Mammary epithelial cell (primary cell): ENCODE results near the gene KCNJ1.

ENCODE experiments used
- EZH2 ChIP-seq: IDR thresholded peaks from 2 replicates; pipeline ENCODE4 v1.6.1; 2012; ENCODE audit warnings: low read length, inconsistent platforms, borderline replicate concordance
- TF ChIP-seq, protein P1 (sequence below), 2 donors: IDR thresholded peaks in 1 of 2; conservative IDR thresholded peaks in 1 of 2; 2 replicates each; pipeline ENCODE4 v1.5.1; 2011 to 2012; ENCODE audit warnings: inconsistent platforms in 2 of 2, low read length in 2 of 2, mild to moderate bottlenecking in 2 of 2, control low read depth in 1 of 2, low read depth in 1 of 2; ENCODE audit not compliant: insufficient read depth in 1 of 2; ENCODE audit errors: extremely low read depth in 1 of 2

DNA sequence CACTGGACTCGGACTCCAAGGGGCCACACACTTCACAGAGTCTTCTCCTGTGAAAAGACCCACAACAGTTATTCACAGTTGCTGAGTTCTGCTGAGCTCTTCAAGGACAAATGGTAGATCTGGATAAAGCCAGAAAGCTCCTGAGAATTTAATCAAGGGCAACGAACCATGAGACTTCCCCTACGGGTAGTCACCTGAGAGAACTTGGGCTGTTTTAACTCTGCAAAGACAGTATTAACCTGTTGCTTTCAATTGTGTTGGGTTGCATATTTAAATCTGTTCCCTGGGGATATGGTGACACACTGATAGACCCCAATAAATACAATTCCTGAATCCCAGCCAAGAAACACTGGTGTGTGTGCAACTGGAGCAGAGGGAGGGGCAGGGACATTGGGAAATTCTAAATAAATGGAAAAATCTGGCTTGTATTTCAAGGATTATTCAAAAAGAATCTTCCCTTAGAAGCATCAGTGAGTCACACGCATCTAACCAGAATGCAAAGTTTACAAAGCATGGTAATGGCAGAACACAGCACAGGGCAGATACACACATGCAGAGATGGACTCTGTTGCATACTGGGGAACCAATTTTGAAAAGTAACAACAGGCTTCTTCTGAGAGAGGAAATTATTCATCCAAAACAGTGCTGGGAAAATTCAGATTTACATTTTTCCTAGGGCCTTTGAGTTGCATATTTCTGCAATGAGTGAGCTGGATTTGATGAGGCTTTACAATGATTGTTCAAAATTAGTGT is 4.0 kb downstream of the KCNJ1 start:
- TF ChIP-seq, protein P1, sequence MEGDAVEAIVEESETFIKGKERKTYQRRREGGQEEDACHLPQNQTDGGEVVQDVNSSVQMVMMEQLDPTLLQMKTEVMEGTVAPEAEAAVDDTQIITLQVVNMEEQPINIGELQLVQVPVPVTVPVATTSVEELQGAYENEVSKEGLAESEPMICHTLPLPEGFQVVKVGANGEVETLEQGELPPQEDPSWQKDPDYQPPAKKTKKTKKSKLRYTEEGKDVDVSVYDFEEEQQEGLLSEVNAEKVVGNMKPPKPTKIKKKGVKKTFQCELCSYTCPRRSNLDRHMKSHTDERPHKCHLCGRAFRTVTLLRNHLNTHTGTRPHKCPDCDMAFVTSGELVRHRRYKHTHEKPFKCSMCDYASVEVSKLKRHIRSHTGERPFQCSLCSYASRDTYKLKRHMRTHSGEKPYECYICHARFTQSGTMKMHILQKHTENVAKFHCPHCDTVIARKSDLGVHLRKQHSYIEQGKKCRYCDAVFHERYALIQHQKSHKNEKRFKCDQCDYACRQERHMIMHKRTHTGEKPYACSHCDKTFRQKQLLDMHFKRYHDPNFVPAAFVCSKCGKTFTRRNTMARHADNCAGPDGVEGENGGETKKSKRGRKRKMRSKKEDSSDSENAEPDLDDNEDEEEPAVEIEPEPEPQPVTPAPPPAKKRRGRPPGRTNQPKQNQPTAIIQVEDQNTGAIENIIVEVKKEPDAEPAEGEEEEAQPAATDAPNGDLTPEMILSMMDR (conservative IDR thresholded peaks at IDR 0.05 in 1 of 2, IDR thresholded peaks at IDR 0.05 in 1 of 2; ENCODE audit: extremely low read depth in 1 of 2, insufficient read depth in 1 of 2, low read depth in 1 of 2, low read length in 2 of 2) = no peak
- no peak for TF ChIP-seq EZH2
